NCI-H2029 (cell line): ENCODE measurements around the gene FDX1.
A peak's percentile ranks its signal among the peaks of the same experiment; 100 is the strongest.

ENCODE experiments used
- DNase-seq: peaks from one replicate; lab custom pipeline; 2025; lab: John Stamatoyannopoulos, UW

Gene FDX1

GRCh38 chr11:110468121-110468520, 38.4 kb downstream of the FDX1 start:
- DNase-seq: no peak

- DNase-seq: no peak
Measured at GRCh38 chr11:110469127-110469526, 39.4 kb downstream of the FDX1 start.

GRCh38 chr11:110470716-110471115, 41.0 kb downstream of the FDX1 start:
- DNase-seq: no peak

GRCh38 chr11:110471371-110471770, 41.6 kb downstream of the FDX1 start:
- DNase-seq: no peak

- no peak for DNase-seq
Measured at GRCh38 chr11:110472858-110473257, 43.1 kb downstream of the FDX1 start.

- DNase-seq: no peak
Measured at GRCh38 chr11:110473706-110474105, 44.0 kb downstream of the FDX1 start.

- DNase-seq: no peak
Measured at GRCh38 chr11:110474578-110474977, 44.8 kb downstream of the FDX1 start.

GRCh38 chr11:110475671-110476070, 45.9 kb downstream of the FDX1 start:
- DNase-seq: no peak

GRCh38 chr11:110478410-110478809, 48.7 kb downstream of the FDX1 start:
- no peak for DNase-seq

DNA sequence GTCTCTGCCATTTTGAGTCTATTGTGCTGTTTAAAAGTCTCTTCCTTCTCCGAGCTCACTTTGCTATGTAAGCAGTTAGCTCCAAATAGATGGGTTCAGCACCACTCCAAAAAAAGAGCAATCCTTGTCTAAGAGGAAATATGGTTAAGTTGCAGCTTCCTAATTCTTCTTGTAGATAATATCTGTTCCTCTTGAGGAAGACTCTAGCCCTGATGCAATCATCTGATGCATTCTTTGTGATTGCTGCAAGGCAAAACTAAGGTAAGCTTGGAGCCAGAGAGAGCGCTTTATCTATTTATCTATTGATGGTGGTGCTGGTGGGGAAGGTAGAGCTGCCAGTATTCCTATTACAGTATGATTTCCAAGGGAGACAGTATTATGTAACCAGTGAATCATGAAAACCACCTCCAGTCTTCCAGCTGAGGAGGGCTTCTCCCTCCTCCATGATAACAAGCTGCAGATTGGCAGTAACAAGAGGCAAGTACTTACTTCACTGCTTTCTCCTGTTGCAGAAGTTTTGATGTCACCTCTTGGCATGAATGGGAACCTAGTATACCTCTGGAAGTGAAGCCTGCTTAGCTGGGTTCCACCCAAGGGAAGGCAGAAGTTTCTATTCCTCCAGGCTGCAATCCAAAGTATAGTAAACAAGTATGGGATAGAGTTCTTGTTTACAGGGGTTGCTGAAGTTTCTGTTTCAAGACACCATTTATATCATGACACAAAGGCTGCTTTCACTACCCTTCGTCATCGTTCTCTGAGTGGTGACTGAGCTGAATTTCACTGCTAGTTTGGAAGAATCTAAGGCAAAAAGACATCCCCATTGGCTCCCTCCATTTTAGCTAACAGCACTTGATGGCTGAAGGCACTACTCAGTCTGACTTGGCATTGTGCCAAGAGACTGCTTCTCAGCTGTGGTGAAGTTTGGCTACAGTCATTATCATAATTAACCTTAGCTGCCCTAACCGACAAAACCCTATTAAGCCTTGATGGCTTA, 49.7 kb downstream of the FDX1 start:
- peak; percentile 6 for DNase-seq

GRCh38 chr11:110481523-110481922, 51.8 kb downstream of the FDX1 start:
- DNase-seq: no peak

DNA sequence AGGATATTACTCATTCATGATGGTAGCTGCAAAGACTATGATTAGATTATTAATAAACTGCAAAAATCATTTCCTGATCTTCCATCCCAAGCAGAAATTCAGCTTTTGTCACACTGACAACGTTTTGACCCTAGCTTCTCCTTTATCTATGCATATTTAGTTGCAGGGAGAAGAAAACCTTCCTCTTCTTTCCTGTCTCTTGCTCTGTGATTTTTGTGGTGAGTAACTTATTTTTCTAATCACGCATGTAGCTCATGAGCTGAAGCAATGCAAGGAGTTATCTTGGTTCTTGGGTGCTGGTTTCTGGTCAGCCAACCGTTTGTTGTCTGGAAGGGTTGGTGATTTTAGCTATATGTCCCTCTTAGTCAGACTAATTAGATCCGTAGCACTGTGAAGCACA, 56.4 kb downstream of the FDX1 start:
- DNase-seq: no peak

GRCh38 chr11:110488446-110488845, 58.7 kb downstream of the FDX1 start:
- no peak for DNase-seq

GRCh38 chr11:110490886-110491285, 61.1 kb downstream of the FDX1 start:
- DNase-seq: no peak

- DNase-seq: no peak
Measured at GRCh38 chr11:110491577-110492320, 62.0 kb downstream of the FDX1 start.

GRCh38 chr11:110492321-110492685, 62.6 kb downstream of the FDX1 start:
- no peak for DNase-seq

DNA sequence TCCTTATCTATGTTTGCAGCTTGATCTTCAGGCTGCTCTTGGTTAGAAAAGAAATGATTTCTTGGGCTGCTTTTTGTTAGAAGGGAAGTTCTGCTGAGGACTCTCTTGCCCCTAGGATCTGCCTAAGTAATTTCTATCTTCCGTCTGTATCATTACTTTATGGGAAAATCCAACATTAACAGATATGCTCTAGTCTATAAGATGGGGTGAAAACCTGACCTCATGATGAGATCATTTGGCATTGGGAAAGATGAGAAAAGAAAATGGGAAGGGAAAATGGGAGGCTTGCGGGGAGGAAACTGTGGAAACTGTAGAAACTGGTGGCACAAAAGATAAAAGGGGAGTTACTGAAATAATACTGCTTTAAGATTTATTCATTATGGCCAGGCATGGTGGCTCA, 63.6 kb downstream of the FDX1 start:
- DNase-seq: no peak

GRCh38 chr11:110497231-110497978, 67.7 kb downstream of the FDX1 start:
- DNase-seq: no peak

- no peak for DNase-seq
Measured at GRCh38 chr11:110501428-110501827, 71.7 kb downstream of the FDX1 start.

GRCh38 chr11:110505528-110506284, 76.0 kb downstream of the FDX1 start:
- no peak for DNase-seq

DNA sequence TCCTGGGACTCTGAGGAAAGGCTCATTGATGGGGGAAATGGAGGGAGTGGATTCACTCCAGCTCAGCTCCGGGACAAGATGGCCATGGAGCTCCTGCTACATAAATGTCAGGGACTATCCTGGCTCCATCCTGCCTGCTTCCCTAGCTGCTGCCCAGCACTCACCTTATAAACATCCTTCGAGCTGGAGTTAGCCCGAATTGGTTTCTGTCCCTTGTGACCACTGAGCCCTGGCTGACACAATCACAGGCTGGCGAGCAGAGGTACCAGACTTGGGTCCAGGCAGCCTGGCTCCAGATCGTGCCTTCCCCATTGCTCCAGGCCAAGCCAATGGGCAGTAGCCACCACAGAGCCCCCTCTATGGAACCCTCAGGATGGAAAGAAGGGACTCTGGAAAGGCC, 77.6 kb downstream of the FDX1 start:
- DNase-seq: no peak

DNA sequence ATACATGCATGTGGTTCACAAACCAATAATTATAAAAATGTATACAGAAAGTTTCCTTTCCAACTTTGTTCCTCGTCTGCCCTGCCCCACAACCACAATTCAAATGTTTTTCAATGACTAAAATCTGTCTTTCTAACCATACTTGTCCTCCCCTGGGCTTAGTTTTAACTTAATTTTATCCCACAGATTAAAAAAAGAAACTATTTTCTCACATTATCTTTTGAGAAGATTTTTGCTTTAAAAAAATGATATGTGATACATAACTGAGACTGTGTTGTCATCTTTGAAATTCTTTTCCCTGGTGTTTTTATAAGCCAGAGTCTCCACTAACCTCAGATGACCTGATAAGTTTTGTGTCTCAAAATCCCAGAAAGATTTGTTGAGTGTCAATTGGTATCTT, 79.0 kb downstream of the FDX1 start:
- no peak for DNase-seq
